ENCODE measurements around the gene MRPS22. TPM values are rescaled to one million over a fixed set of nuclear protein-coding genes. Genes with fewer than 3 reads are reported as not detected.

MRPS22 gene
- total and polyA plus RNA-seq, 9 of the 15 experiments (the other 6 are each of a cell fraction or from before 2014, with no cell fraction given) = 148 to 397 (median 229) TPM

GRCh38 chr3:139312959-139313358 lies 30.9 kb upstream of the MRPS22 start (continued):
- TF ChIP-seq KDM1A (IDR thresholded peaks at IDR 0.05) (peak in 1 of 2 experiments; percentile 1; a peak in 1 of 4 replicates), ZBTB17 (CRISPR knock-in tag; IDR thresholded peaks at IDR 0.05) (peak; percentile 29; the same call in 1 of the 2 replicates), JUND (IDR thresholded peaks at IDR 0.05; ENCODE audit: borderline replicate concordance, low read depth, low read length) (peak; percentile 93), JUND (tag; IDR thresholded peaks at IDR 0.05; ENCODE audit: borderline replicate concordance, low read depth, low read length) (peak; percentile 92; the same call in 2 of the 3 replicates), CXXC5 (CRISPR knock-in tag; IDR thresholded peaks at IDR 0.05) (peak; percentile 38), SOX6 (IDR thresholded peaks at IDR 0.05) (0 out of 2 replicates have a peak, but pooled peaks have one; percentile 43), VEZF1 (CRISPR knock-in tag; IDR thresholded peaks at IDR 0.05) (peak; percentile 41; the same call in 1 of the 2 replicates), ZNF24 (IDR thresholded peaks at IDR 0.05) (0 out of 2 replicates have a peak, but pooled peaks have one; percentile 44), TBP (optimal IDR thresholded peaks at IDR 0.05; ENCODE audit: low read depth, low read length) (peak; percentile 41), ZNF584 (CRISPR knock-in tag; IDR thresholded peaks at IDR 0.05; ENCODE audit: low read depth) (peak; percentile 74; the same call in 1 of the 2 replicates), NR2C2 (CRISPR knock-in tag; IDR thresholded peaks at IDR 0.05) (no peak), NR2C2 (tag; IDR thresholded peaks at IDR 0.05) (peak; percentile 80), NFRKB (IDR thresholded peaks at IDR 0.05; ENCODE audit: low read depth) (peak; percentile 89), KAT7 (CRISPR knock-in tag; IDR thresholded peaks at IDR 0.05; ENCODE audit: borderline replicate concordance) (0 out of 2 replicates have a peak, but pooled peaks have one; percentile 1), CHD4 (IDR thresholded peaks at IDR 0.05; ENCODE audit: insufficient read depth, insufficient replicate concordance, low read depth, low read length, poor library complexity, severe bottlenecking) (peak; percentile 6), HDAC2 (IDR thresholded peaks at IDR 0.05) (peak; percentile 30; the same call in 1 of the 2 replicates), ZNF639 (CRISPR knock-in tag; conservative IDR thresholded peaks at IDR 0.05 in 1 of 2, IDR thresholded peaks at IDR 0.05 in 1 of 2) (peak in 1 of 2 experiments; percentile 79; a peak in 2 of 4 replicates), HDAC1 (IDR thresholded peaks at IDR 0.05) (peak in 1 of 2 experiments; percentile 32; a peak in 1 of 4 replicates), ETV1 (tag; conservative IDR thresholded peaks at IDR 0.05; ENCODE audit: low read depth) (peak; percentile 50; the same call in 1 of the 2 replicates), TRIM24 (IDR thresholded peaks at IDR 0.05) (peak in 1 of 2 experiments; percentile 50; a peak in 1 of 4 replicates), MEF2D (tag; conservative IDR thresholded peaks at IDR 0.05; ENCODE audit: low read depth) (0 out of 2 replicates have a peak, but pooled peaks have one; percentile 59), ARID1B (IDR thresholded peaks at IDR 0.05) (peak; percentile 81), HIVEP1 (CRISPR knock-in tag; IDR thresholded peaks at IDR 0.05) (no peak), TAF7 (tag; IDR thresholded peaks at IDR 0.05) (peak; percentile 64), MYC (IDR thresholded peaks at IDR 0.05; ENCODE audit: low read depth, low read length) (0 out of 2 replicates have a peak, but pooled peaks have one; percentile 22), MYC (CRISPR knock-in tag; IDR thresholded peaks at IDR 0.05; ENCODE audit: borderline replicate concordance, low read depth) (no peak), SIX5 (IDR thresholded peaks at IDR 0.05; ENCODE audit: borderline replicate concordance in 1 of 2, insufficient read depth in 1 of 2, low read depth in 1 of 2, low read length in 2 of 2) (no peak), RCOR1 (IDR thresholded peaks at IDR 0.05; ENCODE audit: borderline replicate concordance in 1 of 2, low read depth in 2 of 2, low read length in 2 of 2) (peak in 1 of 2 experiments; percentile 85; a peak in 2 of 4 replicates)
